Epithelial cell of esophagus (primary cell): ENCODE measurements around the gene ZNF511.

Experiments
- DNase-seq: peaks from one replicate; pipeline ENCODE4 v3.0.0; 2010; ENCODE audit warnings: low read depth
- H3K4me3 ChIP-seq: 2 replicates; pipeline ENCODE4 v1.5.1; 2011; ENCODE audit warnings: mild to moderate bottlenecking, low read length, control low read depth
- CTCF ChIP-seq: IDR thresholded peaks from 2 replicates; pipeline ENCODE4 v1.5.1; 2011; ENCODE audit warnings: low read depth, mild to moderate bottlenecking, low read length, control low read depth, inconsistent platforms; ENCODE audit not compliant: insufficient read depth; ENCODE audit errors: missing control alignments

ZNF511 gene

DNA sequence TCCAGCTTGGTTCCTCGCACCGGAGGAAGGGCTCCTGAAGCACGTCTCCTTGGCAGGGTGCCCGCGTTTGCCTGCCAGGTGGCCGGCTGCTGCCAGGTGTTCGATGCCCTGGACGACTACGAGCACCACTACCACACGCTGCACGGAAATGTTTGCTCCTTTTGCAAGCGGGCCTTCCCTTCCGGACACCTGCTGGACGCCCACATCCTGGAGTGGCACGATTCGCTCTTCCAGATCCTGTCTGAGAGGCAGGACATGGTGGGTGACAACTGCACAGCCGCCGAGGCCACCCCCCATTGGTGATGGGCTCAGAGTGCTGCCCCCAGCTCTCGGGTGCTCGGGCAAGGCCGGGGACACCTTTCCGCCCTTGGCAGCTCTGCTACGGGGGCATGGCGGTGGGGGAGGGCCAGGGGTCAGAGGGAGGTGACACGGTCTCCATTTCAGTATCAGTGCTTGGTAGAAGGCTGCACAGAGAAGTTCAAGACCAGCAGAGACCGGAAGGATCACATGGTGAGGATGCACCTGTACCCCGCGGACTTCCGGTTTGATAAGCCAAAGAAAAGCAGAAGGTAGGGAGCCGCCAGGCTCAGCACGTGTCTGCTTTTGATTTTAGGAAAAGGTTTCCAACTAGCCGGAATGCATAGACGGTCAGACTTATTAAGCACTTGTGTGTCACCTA lies 1.1 kb downstream of the ZNF511 start:
- H3K4me3 ChIP-seq = no peak overlapping the region
- TF ChIP-seq CTCF = no peak
- DNase-seq = no peak

DNA sequence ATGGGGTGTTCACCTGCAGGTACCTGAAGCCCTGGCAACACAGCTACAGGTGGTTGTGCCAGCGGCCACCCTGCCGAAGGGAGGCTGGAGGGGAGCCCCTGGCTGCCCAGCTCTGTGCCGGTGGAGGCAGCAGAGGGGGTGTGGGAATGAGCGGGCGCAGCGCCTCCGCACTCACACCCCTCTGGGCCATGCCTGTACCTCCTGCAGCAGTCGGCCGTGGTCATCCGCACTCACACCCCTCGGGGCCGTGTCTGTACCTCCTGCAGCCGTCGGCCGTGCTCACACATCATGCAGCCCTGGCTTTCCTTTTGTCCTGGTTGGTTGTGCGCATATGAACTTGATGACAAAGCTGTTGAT lies 1.7 kb downstream of the ZNF511 start:
- no peak for DNase-seq
- TF ChIP-seq CTCF = no peak

DNA sequence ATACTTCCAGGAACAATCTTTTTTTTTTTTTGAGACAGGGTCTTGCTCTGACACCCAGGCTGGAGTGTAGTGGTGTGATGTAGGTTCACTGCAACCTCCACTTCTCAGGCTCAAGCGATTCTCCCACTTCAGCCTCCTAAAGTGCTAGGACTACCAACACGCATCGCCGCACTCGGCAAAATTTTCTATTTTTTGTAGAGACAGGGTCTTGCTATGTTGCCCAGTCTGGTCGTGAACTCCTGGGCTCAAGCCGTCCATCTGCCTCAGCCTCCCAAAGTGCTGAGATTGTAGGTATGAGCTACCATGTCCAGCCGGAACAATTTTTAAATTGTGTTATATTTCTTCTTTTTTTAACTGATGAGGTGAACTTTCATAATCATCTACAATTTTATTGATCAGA lies 2.1 kb downstream of the ZNF511 start:
- no peak for TF ChIP-seq CTCF
- H3K4me3 ChIP-seq = no peak overlapping the region
- no peak for DNase-seq

More for the DNA sequence above, 1.7 kb downstream of the ZNF511 start:
- no peak overlapping the region for H3K4me3 ChIP-seq

GRCh38 chr10:133311570-133311969 lies 2.9 kb downstream of the ZNF511 start:
- no peak for TF ChIP-seq CTCF
- no peak overlapping the region for H3K4me3 ChIP-seq
- DNase-seq = no peak

DNA sequence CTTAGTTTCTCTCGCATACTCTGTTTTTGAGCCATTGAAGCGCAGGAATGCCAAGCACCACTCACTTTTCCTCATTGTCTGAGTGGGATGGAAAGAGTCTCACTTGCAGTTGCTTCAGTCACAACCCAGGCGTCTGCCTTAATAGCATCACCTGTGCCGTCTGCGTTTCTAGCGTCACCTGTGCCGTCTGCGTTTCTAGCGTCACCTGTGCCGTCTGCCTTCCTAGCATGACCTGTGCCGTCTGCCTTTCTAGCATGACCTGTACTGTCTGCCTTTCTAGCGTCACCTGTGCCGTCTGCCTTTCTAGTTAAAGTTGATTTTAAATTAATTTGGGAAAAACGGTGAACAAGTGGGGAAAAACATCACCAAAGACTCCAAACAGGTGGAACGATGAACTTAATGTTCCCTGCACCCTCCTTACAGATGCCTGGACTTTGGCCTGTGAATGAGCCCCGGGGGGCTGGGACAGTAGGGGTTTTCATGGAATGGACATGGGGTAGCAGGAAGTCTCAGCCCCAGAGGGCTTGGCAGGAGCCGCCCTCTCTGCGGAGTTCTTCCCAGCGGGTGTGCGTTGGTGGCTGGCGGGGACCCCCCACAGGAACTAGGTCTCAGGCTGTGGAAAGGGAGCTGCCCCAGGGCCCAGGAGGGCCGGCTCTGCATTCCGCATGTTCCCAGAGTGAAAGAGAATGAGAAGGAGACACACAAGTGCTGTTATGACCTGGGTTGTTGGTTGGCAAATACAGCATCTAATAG lies 3.5 kb downstream of the ZNF511 start:
- no peak for TF ChIP-seq CTCF
- H3K4me3 ChIP-seq = no peak overlapping the region
- DNase-seq = no peak

- H3K4me3 ChIP-seq = no peak overlapping the region
- no peak for DNase-seq
- TF ChIP-seq CTCF = no peak
Observed at GRCh38 chr10:133312769-133313145, 4.0 kb downstream of the ZNF511 start.

DNA sequence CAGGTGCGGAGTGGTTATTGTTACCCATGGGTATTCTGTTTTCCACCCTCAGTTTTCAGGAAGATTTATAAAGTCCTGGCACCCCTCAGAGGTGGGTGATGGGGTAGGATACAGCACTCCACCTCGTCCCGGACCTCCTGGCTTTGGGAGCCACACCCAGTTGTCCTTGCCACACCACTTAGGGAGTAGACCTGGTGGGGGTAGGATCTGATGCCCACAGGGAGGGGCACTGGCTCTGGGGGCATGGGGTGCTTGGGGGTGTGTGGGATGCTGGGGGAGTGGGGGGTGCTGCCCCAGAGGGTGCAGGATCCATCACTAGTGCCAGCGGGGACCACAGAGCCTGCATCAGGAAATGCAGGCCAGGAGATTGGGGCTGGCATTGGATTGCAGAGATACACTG lies 4.5 kb downstream of the ZNF511 start:
- no peak for TF ChIP-seq CTCF
- H3K4me3 ChIP-seq = no peak overlapping the region
- DNase-seq = no peak
